Measurements from ENCODE around the gene PPM1J. TPM values are rescaled to one million over a fixed set of nuclear protein-coding genes. Genes with fewer than 3 reads are reported as not detected.
A peak's percentile ranks its signal among the peaks of the same experiment; 100 is the strongest.
"Not testable (repeated sequence)": the region's sequence is repeated elsewhere in the genome, so short reads cannot be mapped to it uniquely, and the experiment has no call there.

Gene PPM1J
- total RNA-seq, 1 experiment from 2014 or later: 0.56 TPM

GRCh38 chr1:112721966-112722524 lies 6.9 kb upstream of the PPM1J start:
- no peak for DNase-seq (ENCODE audit: low spot score)

DNA sequence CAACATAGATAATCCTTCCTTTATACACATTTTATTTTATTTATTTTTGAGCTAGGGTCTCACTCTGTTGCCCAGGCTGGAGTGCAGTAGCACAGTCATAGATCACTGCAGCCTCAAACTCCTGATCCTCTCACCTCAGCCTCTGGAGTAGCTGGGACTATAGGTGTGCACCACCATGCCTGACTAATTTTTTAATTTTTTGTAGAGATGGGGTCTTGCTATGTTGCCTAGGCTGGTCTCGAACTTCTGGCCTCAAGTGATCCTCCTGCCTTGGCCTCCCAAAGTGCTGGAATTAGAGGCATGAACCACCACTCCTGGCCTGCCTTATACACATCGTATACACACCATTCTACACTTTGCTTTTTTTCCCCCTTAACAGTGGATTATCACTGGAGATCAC lies 6.2 kb upstream of the PPM1J start:
- not testable (repeated sequence) for DNase-seq (ENCODE audit: low spot score)

DNA sequence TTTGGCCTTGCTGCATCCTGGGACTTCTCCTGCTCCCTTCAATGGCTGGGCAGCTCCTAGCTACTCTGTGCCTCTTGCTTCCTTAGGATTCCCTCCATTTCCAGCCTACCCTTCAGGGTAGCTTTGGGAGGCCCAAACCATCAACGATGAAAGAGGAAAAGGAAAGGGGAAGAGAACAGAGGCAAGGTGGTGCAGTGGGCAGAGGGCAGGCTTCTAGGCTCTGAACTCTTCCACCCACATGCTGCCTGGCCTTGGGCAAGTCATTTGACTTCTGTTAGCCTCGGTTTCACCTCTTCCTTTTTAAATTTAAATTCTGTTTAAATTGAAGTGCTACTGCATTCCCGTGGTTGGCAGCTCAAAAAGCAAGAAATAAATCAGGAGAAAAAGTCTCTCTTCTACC lies 5.7 kb upstream of the PPM1J start:
- no peak for DNase-seq (ENCODE audit: low spot score)

DNA sequence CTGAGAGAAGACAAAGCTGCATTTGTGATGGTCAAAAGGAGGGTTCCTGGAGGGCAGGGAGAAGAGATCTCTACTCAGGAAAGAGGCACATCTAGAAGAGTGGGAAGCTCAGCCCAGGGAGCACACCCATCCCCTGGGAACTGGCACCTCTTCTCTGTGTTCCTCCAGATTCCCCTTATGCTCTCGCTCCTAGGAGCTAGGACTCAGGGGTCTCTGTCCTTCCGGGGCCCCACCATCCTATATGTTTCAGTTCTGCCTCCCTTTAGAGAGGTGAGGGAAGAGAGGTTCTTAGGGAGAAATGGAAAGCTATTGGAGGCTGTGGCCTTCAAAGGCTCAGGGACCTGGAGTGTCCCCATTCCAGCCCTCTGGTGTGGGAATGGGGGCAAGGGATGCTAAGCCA lies 4.6 kb upstream of the PPM1J start:
- no peak for DNase-seq (ENCODE audit: low spot score)

DNA sequence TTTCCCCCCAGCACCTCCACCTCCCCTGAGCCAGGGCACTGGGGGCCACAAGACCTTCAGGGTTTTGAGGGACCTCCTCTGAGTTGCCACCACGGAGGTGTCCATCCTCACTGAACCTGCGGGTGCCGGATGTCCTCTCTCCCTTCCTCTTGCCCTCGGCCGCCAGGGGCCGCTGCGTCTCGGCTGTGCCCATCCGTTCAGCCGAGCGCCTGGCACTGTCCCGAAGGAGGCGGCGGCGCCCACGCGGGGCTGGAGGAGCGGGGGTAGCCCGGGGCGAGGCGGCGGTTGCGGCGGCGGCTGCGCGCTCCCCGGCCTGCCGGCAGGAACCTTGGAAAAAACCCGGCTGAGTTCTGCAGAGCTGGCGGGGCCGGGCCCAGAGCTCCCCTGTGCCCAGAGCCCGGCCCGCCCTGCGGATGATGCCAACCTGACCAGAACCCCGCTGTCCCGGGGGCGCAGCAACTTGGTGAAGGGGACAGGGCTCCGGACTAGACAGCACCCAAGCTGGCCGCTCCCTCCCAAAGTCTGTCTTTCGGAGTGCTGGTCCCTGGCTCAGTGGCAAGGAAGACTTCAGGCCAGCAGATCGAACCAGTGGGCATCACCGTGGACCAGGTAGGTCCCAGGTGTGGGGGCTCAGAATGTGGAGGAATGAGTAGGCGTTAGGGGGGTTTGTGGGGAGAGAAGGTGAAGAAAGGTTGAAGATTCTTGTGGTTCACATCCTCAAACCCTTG lies 3.7 kb upstream of the PPM1J start:
- DNase-seq (ENCODE audit: low spot score): peak; percentile 78

DNA sequence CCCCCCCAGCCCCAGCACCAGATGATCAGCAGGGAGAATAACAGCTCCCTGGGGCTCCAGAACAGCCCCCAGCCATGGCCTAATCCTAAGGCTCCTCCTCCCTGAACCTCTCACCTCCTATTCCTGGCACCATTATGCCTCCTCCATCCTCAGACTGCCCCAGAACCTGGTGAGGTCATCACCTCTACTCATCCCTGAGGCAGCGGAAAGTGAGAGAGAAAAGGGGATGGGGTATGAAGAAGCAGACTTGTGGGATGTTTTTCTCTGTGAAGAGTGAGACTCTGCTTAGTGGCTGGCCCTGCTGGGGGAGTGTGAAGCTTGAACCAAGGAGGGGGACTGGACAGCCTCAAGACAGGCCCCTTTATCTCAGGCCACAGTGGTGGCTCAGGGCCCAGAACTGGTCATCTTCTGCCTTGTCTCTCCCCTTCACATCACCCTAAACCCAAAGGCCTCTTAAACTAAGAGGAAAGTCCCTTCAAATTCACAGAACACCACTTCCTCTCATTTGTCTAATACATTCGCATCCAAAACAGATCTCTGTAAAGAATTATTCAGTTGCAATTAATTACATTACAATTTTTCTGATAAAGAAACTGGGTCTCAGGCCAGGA lies 2.2 kb upstream of the PPM1J start:
- DNase-seq (ENCODE audit: low spot score): no peak

- peak; percentile 95 for DNase-seq (ENCODE audit: low spot score)
Measured at GRCh38 chr1:112716133-112716720, 1.1 kb upstream of the PPM1J start.

- DNase-seq (ENCODE audit: low spot score): no peak
Measured at GRCh38 chr1:112714313-112715263, 544 bp downstream of the PPM1J start.

GRCh38 chr1:112713466-112714312 lies 1.4 kb downstream of the PPM1J start:
- DNase-seq (ENCODE audit: low spot score): no peak

- no peak for DNase-seq (ENCODE audit: low spot score)
Measured at GRCh38 chr1:112712701-112713128, 2.4 kb downstream of the PPM1J start.

- DNase-seq (ENCODE audit: low spot score): no peak
Measured at GRCh38 chr1:112712191-112712590, 2.9 kb downstream of the PPM1J start.

- no peak for DNase-seq (ENCODE audit: low spot score)
Measured at GRCh38 chr1:112711670-112712069, 3.5 kb downstream of the PPM1J start.

DNA sequence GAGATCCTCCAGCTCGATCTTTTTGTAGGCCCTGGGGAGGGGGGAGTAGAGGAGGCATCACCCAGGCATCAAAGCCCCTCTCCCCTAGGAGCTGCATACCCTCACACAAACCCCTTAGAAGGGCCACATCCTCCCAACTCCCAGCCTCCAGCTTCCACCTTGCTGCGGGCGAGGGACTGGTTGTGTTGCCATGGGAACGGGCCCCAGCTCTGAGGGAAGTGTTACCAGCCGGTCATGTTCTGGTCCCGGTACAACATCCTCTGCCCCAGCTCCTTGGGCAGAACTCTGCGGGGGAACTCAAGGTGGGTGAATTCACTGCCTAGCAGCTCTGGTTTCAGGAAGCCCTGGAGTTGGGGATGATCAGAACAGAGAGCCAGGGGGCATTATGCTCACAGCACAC lies 4.1 kb downstream of the PPM1J start:
- no peak for DNase-seq (ENCODE audit: low spot score)

- DNase-seq (ENCODE audit: low spot score): no peak
Measured at GRCh38 chr1:112710586-112710985, 4.5 kb downstream of the PPM1J start.

DNA sequence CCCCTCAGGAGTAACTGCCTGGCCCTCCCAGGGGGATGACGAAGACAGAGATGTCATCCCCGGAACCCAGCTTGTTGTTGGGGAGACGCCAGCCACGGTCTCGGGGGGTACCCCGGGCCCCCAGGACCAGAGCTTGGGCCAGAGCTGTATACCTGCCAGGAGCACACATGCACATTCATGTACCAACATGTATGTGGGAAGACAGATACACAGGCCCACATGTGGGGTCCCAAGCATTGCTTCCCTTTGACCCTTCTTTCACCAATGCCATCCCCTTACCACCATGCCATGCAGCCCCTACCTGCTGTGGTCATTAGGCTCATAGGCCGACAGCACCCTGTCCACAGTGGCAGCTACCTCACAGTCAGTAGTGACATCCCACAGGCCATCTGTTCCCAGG lies 5.0 kb downstream of the PPM1J start:
- no peak for DNase-seq (ENCODE audit: low spot score)

- DNase-seq (ENCODE audit: low spot score): no peak
Measured at GRCh38 chr1:112708489-112708888, 6.6 kb downstream of the PPM1J start.

DNA sequence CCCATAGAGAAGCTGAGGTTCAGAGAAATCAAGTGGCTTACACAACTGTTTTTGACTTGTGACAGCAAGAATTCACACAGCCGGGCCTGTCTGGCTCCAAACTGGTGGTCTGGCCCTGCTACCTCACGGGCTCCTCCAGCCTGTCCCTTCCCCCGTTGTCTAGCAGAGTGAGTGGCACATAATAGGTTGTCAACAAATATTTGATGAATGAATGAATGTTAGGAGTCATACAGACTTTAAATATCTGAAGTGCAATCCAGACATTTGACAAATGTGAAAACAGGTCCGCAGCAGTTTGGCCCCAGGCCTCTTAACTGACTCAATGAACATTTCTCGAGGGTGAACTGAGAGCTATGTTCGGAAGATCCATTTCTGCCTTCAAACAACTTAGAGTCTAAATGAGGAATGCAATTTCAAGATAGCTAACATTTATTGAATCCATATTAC lies 7.1 kb downstream of the PPM1J start:
- DNase-seq (ENCODE audit: low spot score): no peak

DNA sequence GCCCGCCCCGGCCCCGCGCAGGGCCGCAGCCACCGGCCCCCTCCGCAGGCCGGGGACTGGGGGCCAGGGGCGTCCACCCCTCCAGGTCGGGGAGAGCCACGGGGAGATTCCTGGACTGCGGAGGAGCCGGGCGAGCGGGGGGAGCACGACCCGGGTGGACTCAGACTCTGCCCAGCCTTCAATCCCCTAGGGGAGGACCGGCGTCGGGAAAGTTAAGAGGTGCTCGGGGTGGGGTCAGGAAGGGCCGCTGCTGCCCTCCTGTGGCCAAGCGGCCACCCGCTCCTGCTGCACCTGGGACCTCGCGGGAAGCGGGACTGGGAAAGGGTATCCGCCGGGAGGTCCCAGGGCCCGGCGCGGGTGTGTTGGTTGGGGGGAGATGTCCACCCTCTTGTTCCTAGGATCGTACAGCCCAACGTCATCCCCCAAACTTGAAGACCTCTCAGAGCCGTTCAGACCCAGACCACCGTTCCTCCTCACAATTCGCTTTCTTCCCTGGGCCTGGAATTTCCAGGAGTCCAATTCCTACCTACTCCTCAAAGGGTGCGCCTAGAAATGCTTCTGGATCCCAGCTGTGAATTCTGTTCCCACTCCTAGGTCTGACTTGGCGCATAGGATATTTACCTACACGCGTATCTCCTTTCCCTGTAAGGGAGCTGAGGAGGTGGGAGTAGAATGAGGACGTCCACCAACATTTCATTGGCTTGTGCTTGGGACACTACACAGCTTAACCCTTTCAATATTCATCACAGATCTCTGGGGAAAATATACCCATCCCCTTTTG lies 7.7 kb downstream of the PPM1J start:
- peak; percentile 91 for DNase-seq (ENCODE audit: low spot score)

DNA sequence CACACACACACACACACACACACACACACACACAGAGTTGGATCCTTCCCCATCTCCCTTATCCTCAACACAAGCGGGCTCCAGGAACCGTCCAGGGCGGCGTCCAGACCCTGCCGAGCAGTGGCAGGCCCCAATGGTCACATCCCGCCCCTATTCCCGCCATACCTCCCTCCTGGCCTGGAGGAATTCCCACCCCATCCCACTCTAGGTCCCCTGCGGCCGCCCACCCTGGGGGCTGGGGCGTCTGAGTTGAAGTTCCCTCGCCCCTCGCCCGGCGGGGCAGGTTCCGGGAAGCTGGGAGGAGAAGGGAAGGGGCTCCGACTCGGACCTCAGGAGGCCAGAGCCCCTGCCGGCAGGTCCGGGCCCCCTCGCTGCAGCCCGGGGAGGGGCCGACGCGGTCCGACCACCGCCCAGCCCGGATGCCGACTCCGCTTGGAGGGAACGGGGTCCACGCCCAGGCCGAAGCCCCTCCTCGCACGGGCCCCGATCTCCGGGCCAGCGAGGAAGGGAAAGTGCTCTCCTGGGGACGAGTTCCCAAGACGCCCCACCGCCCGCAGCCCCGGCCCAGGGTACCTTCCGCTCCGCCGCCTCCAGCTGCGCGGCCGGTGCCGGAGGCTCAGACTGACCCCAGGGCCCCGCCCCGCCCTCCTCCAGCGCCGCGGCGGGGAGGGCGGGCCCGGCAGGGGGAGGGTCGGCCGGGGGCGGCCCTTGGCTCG lies 8.5 kb downstream of the PPM1J start, which contains the start of gene RHOC:
Gene RHOC, minus strand, starts transcription at position 623 of the 716 bp plus-strand sequence. CDS start 3,328 bp downstream, outside the sequence.
- peak; percentile 61 for DNase-seq (ENCODE audit: low spot score)

All from HT-29 (cell line).